Measurements from ENCODE around the gene CCDC178.

The CCDC178 gene

DNA sequence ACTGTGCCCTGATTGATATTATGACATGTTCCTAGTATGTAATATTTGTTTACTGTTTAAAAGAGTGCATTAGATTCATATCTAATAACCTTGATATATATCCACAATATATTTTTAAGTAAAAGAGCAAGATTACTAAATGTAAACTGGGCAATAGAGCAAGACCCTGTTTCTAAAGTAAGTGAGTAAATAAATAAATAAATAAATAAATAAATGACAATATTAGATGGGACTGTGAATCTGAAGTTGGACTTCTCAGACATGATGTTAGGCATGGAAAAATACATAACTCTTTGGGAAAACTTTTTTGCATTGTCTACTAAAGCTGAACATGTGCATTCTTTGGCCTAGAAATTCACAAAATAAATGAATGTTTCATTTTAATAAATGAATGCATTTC, 164.7 kb downstream of the CCDC178 start:
- no peak overlapping the region for H3K4me3 ChIP-seq (ENCODE audit: low read depth, low read length)
- ChIA-PET CTCF (no interaction called here), POLR2A (no interaction called here)
- TF ChIP-seq, protein P1, sequence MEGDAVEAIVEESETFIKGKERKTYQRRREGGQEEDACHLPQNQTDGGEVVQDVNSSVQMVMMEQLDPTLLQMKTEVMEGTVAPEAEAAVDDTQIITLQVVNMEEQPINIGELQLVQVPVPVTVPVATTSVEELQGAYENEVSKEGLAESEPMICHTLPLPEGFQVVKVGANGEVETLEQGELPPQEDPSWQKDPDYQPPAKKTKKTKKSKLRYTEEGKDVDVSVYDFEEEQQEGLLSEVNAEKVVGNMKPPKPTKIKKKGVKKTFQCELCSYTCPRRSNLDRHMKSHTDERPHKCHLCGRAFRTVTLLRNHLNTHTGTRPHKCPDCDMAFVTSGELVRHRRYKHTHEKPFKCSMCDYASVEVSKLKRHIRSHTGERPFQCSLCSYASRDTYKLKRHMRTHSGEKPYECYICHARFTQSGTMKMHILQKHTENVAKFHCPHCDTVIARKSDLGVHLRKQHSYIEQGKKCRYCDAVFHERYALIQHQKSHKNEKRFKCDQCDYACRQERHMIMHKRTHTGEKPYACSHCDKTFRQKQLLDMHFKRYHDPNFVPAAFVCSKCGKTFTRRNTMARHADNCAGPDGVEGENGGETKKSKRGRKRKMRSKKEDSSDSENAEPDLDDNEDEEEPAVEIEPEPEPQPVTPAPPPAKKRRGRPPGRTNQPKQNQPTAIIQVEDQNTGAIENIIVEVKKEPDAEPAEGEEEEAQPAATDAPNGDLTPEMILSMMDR (IDR thresholded peaks at IDR 0.05; ENCODE audit: insufficient read depth, low read length, missing control alignments), result no peak
- DNase-seq (ENCODE audit: low read depth, low spot score), result no peak

DNA sequence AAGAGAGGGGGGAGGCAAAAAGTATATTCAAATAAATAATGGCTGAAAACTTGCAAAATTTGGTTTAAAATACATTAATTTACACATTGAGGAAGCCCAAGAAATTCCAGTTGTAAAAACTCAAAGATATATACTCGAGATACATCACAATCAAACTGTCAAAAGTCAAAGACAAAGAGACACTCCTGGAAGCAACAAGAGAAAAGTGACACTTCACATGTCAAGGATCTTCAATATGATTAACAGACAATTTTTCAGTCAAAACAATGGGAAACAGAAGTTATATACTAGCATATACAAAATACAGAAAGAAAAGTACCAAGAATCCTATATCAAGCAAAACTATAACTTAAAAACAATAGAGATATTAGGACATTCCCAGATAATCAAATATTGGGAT, 170.2 kb downstream of the CCDC178 start:
- no peak overlapping the region for H3K4me3 ChIP-seq (ENCODE audit: low read depth, low read length)
- ChIA-PET POLR2A (no interaction called here), CTCF (no interaction called here)
- TF ChIP-seq, protein P1 (IDR thresholded peaks at IDR 0.05; ENCODE audit: insufficient read depth, low read length, missing control alignments), result no peak
- DNase-seq (ENCODE audit: low read depth, low spot score), result no peak

DNA sequence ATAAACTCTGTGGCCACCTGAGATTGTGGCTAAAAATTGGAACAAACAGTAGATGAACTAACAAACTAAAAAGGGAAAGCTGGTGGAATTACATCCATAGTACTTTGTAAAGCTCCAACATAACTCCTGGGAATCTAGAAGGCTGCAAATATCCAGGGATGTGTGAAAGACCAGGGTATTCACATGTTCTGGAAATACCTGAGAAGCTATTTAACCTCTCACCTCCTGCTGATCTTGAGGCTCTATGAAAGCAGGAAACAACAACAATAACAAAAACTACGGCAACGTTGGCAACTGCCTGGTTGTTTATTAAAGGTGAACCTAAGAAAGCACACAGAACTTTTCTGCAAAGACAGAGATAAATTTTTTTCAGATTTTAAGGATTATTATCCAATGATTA, 171.3 kb downstream of the CCDC178 start:
- ChIA-PET POLR2A (no interaction called here), CTCF (no interaction called here)
- no peak overlapping the region for H3K4me3 ChIP-seq (ENCODE audit: low read depth, low read length)
- no peak for DNase-seq (ENCODE audit: low read depth, low spot score)
- TF ChIP-seq, protein P1 (IDR thresholded peaks at IDR 0.05; ENCODE audit: insufficient read depth, low read length, missing control alignments), result no peak

DNA sequence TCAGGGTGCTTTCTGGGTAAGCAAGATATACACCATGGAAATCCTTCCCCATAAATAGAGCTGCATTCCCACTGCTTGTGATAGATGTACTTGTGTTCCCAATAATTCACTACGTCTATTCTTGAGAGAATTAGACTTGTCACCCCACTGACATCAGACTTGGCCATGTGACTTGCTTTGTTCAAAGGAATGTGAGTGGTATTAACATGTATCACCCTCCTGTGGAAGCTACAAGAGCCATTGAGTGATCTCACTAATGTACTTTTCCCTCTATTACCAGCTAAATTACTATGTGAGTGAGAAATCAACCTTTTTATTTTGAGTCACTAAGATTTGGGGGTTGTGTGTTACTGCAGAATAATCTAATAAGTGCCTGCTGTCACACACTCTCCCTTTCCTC, 176.0 kb downstream of the CCDC178 start:
- no peak overlapping the region for H3K4me3 ChIP-seq (ENCODE audit: low read depth, low read length)
- ChIA-PET POLR2A (no interaction called here), CTCF (no interaction called here)
- TF ChIP-seq, protein P1 (IDR thresholded peaks at IDR 0.05; ENCODE audit: insufficient read depth, low read length, missing control alignments), result no peak
- no peak for DNase-seq (ENCODE audit: low read depth, low spot score)

DNA sequence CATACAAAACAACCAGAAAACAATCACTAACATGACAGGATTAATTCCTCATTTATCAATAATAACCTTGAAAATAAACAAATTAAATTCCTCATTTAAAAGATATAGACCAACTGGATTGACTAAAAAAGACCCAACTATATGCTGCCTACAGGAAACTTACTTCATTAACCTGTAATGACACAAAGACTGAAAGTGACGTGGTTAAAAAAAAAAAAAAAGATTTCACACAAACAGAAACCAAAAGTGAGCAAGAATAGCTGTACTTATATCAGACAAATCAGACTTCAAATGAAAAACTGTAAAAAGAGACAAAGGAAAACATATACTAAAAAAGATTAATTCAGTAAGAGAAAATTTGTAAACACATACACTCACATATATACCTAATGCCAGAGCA, 201.2 kb downstream of the CCDC178 start:
- ChIA-PET CTCF (no interaction called here), POLR2A (no interaction called here)
- H3K4me3 ChIP-seq (ENCODE audit: low read depth, low read length), result no peak overlapping the region
- TF ChIP-seq, protein P1 (IDR thresholded peaks at IDR 0.05; ENCODE audit: insufficient read depth, low read length, missing control alignments), result no peak
- DNase-seq (ENCODE audit: low read depth, low spot score), result no peak

DNA sequence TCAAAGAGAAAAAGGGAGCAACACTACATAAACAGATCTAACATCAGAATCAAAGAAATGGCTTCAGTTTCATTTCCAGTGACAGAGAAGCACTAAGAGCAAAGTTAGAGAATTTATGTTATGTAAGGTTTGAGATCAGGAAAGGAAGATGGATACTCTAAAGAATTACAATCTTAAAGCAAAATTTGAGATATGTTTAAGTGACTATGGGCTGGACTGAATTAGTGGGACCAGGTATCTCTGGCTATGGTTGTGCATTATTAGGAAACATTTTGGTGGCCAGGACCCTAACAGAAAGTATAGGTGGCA, 208.2 kb downstream of the CCDC178 start:
- ChIA-PET CTCF (interaction anchor here (0.6 to 2.4 kb wide), 24 partner anchors 9 to 1091 kb away, joined by 3 to 14 read pairs (median 4); no protein-coding TSS in a partner anchor), POLR2A (no interaction called here)
- no peak overlapping the region for H3K4me3 ChIP-seq (ENCODE audit: low read depth, low read length)
- TF ChIP-seq, protein P1 (IDR thresholded peaks at IDR 0.05; ENCODE audit: insufficient read depth, low read length, missing control alignments), result no peak
- DNase-seq (ENCODE audit: low read depth, low spot score), result no peak

Data from AG04449 (cell line).